ENCODE data around the gene SAMD8.
"Not testable (repeated sequence)": the region's sequence is repeated elsewhere in the genome, so short reads cannot be mapped to it uniquely, and the experiment has no call there.

SAMD8 gene

DNA sequence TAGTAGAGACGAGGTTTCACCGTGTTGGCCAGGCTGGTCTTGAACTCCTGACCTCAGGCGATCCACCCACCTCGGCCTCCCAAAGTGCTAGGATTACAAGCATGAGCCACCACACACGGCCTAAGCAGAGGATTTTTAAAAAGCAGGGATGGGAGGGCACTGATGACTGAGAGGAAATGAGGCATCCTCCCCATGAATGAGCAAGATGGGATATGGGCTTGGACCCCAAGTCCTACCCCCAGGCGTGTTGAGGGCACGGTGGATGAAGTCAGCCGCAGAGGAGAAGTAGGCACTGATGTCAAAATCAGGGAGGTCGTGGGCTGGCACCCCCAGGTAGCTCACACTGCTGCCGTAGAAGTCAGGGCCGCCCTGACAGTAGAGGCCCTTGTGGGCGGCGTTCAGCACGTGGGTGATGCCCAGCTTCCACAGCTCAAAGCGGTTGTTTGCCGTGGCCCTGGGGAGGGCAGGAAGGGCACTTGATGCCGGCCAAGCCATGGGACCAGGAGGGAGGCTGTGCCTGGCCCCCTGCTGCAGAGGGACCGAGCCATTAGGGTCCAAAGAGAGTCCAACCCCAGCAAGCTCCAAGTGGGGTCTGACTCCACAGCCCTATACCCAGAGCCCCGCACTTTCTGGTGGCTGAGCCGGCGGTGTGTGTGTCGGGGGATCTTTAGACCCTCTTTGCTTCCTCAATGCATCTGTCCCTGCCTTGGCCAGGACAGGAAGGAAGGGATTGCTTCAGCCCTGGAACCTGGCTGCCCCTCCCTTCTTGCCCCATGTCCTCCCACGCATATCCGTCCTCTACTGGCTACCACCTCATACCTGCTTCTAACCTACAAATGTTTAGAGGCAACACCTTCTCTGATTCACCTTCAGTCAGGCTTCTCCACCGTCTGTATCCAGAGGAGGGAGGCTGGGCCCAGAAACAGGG, 3.4 kb upstream of the SAMD8 start:
- no peak for DNase-seq (ENCODE audit: low read depth)

DNA sequence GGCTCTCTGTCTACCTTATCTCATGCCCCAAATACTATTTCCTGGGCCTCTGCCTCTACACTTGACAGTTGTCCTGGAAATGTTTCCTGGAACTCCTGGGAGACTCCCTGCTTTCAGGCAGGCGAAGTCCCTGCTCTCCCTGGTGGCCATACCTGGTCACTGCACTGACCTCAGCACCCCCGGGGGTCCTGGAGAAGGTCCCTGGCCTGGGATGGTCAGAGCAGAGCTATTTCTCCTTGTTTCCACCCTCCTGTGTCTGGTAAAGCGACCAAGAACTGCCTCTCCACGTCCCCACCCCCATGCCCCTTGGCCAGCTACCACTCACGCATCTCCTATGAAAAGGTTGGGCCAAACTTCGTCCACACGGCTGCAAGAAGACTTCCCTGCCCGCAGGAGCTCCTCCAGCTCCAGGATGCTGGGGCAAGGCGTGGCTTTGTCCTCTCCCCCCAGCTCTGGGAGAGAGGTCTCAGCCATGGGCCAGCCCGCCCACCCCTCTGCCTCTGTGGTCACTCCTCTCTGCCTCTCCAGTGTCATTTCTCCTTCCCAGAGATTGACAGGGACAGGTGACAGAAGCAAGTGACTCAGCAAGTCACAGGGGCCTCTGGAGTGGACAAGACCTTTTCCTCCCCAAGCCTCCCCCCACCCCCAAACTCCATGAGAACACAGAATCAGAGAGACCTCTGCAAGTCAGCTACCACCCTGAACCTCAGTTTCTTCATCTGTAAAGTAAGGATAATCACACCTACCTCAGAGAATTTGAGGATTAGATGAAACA, 2.6 kb upstream of the SAMD8 start:
- no peak for DNase-seq (ENCODE audit: low read depth)

- DNase-seq (ENCODE audit: low read depth), result no peak
These were observed 2.0 kb upstream of the SAMD8 start for GRCh38 chr10:75109459-75109778.

- no peak for DNase-seq (ENCODE audit: low read depth)
These were observed 1.3 kb upstream of the SAMD8 start for GRCh38 chr10:75110006-75110632.

- peak; percentile 28 for DNase-seq (ENCODE audit: low read depth)
These were observed 637 bp downstream of the SAMD8 start for GRCh38 chr10:75111907-75112679.

DNA sequence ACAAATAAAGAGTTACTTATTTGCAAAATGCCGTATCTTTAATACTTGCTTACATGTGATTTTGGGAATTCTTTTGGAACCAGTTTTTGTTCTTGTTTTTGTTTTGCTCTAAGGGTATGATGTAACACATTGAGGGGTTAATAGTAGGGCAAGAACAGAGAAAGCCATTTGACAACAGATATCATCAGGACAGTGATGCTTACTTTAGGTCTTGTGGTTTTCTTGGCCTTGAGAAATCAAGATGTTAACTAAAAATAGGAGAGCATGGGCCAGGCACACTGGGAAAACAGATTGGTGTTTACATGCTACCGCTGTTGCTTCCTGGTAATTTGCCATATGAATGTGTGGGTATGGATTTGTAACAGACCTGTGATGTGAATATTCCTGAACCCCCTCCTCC, 3.7 kb downstream of the SAMD8 start:
- no peak for DNase-seq (ENCODE audit: low read depth)

- not testable (repeated sequence) for DNase-seq (ENCODE audit: low read depth)
These were observed 5.7 kb downstream of the SAMD8 start for GRCh38 chr10:75116941-75117775.

GRCh38 chr10:75117995-75118394, 6.5 kb downstream of the SAMD8 start:
- no peak for DNase-seq (ENCODE audit: low read depth)

- not testable (repeated sequence) for DNase-seq (ENCODE audit: low read depth)
These were observed 8.1 kb downstream of the SAMD8 start for GRCh38 chr10:75119444-75120066.

DNA sequence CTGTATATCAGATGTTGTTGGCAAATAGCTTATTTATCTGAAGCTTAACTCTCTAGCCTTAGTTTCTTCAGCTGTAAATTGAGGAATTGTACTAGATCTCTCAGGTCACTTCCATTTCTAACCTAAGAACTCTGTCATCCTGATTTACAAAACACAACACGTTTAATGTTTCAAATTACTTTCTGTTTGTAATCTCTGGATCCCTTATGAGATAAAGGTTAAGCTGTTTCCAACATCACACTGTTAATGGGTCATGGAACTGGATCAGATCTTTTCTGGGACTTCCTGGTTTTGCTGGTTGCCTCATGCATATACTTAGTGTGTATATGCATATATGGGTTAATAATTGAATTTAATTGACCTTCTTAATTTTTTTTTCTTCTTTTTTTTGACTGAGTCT, 9.9 kb downstream of the SAMD8 start:
- DNase-seq (ENCODE audit: low read depth), result no peak

DNA sequence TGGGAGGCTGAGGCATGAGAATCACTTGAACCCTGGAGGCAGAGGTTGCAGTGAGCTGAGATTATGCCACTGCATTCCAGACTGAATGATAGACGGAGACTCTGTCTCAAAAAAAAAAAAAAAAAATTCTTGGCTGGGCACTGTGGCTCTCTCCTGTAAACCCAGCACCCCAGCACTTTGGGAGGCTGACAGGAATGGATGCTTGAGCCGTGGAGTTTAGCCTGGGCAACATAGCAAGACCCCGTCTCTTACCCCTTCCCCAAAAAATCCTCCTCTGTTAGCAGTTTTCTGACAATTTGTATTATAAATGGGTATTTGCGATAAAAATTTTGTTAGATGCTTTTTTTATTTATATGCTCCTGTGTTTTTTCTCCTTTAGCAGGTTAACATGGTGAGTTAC, 11.0 kb downstream of the SAMD8 start:
- no peak for DNase-seq (ENCODE audit: low read depth)

DNA sequence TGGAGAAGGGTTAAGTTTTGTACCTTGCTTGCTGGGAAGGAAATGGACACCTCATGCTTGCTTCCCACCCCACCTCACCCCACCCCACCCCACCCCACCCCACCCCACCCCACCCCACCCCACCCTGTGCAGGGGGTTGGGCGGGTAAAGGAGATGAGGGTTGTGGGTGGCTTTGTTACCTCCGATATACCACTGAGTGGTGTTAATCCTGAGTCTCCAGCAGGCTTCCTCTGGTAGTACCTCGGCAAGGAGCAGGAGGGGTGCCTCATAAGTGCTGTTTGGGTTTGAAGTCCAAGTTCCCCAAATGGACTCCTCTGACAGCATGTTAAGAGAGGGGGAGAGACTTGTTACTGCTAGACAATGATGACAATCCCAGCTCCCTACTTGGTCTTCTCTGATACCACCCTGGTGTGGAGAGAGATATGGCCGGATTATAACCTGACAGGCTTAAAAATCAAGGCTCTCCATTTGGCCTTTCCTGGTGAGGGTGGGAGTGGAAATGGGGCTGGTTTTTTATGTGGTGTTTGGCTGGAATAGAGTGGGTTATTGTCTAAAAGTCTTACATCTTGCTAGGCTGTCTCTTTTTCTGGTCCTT, 11.7 kb downstream of the SAMD8 start:
- DNase-seq (ENCODE audit: low read depth), result no peak

GRCh38 chr10:75126277-75126676, 14.8 kb downstream of the SAMD8 start:
- no peak for DNase-seq (ENCODE audit: low read depth)

- no peak for DNase-seq (ENCODE audit: low read depth)
These were observed 16.0 kb downstream of the SAMD8 start for GRCh38 chr10:75127471-75127870.

DNA sequence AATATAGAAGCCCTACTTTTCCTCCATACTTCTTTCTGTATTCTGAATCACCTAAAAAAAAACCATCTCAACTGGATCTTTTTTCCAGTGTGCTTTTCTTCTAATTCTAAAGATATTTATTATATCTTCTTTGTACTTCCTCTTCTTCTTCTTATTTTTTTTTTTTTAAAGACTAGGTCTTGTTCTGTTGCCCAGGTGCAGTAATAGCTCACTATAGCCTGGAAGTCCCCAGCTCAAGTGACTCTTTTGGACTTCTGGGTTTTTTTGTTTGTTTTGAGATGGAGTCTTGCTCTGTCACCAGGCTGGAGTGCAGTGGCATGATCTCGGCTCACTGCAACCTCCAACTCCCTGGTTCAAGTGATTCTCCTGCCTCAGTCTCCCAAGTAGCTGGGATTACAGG, 17.5 kb downstream of the SAMD8 start:
- DNase-seq (ENCODE audit: low read depth), result not testable (repeated sequence)

- no peak for DNase-seq (ENCODE audit: low read depth)
These were observed 18.1 kb downstream of the SAMD8 start for GRCh38 chr10:75129537-75129936.

GRCh38 chr10:75133701-75134100, 22.2 kb downstream of the SAMD8 start:
- not testable (repeated sequence) for DNase-seq (ENCODE audit: low read depth)

DNA sequence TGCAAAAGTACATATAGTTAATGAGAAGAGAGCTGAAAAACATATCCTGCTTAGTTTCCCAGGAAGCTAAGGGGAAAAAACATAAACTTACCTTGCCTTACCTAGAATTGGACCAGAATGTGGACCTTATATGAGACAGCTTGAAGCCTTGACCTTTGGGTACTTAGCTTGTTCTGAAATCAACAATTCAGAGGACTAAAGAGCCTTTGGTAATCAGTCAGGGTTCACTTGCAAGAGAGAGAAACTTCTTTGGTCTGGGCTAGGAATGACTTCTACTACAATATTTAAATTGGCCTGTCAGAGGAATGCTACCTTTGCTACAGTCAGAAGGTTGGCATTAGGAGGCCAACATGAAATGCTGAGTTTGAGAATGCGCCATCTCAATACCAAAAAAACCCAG, 24.9 kb downstream of the SAMD8 start:
- no peak for DNase-seq (ENCODE audit: low read depth)

DNA sequence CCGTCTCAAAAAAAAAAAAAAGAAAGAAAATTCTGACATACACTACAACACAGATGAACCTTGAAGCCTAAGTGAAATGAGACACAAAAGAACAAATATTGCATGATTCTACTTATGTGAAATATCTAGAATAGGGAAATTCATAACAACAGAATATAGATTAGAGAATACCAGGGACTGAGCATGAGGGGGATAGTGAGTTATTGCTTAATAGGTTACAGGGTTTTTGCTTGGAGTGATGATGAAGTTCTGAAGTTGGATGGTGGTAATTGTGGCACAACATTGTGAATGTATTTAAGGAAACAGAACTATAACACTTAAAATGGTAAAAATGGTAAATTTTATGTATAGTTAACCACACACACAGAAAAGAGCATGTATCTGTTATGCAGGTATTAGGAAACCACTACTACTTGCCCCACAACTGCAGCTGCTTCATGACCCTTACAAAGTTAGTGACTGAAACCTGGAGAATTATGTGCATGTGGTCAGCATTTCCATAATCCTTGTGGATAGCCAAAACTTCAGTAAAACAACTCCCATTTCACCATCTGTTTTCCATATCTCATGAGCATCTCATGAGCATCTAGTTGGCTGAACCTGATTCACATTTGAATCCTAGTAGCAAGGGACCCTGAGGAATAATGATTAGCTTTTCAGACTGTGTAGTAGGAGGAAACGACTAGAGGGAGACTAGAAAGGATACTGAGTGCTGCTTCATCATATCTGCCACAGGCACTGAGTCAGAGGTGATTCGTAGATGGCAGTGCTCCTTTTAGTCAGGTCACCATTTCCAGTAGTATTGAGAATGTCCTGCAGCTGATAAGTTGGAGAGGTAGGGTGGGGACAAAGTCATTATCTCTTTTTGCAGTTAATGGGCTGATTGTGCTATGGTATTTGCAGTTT, 26.3 kb downstream of the SAMD8 start:
- DNase-seq (ENCODE audit: low read depth), result no peak

All from T-helper 22 cell (primary cell).